Astrocyte of the cerebellum (primary cell): ENCODE measurements around the gene INTS1.

Experiments
- DNase-seq: peaks from one replicate; pipeline ENCODE4 v3.0.0-alpha.2; 2011; ENCODE audit warnings: low read depth
- H3K4me3 ChIP-seq: 2 replicates; pipeline ENCODE4 v1.5.1; 2011; ENCODE audit warnings: mild to moderate bottlenecking, low read depth, low read length, moderate library complexity
- CTCF ChIP-seq: IDR thresholded peaks from 2 replicates; pipeline ENCODE4 v1.5.1; 2012; ENCODE audit warnings: low read length, low read depth, moderate library complexity, mild to moderate bottlenecking; ENCODE audit errors: missing control alignments
- in situ Hi-C: cut with HindIII; loops from 2 replicates; pipeline ENCODE4 v1.10.0; 2017; ENCODE audit warnings: low sequenced_read_pairs

INTS1 gene

GRCh38 chr7:1549357-1550004, 45.3 kb upstream of the INTS1 start:
- TF ChIP-seq CTCF, result no peak
- in situ Hi-C loops, result no loop called here
- no peak overlapping the region for H3K4me3 ChIP-seq
- no peak for DNase-seq

- no peak for DNase-seq
- no peak overlapping the region for H3K4me3 ChIP-seq
- TF ChIP-seq CTCF, result no peak
- in situ Hi-C loops, result no loop called here
Observed at GRCh38 chr7:1548944-1549343, 44.8 kb upstream of the INTS1 start.

GRCh38 chr7:1548438-1548831, 44.2 kb upstream of the INTS1 start:
- no peak for DNase-seq
- TF ChIP-seq CTCF, result peak; percentile 15
- H3K4me3 ChIP-seq, result no peak overlapping the region
- in situ Hi-C loops, result no loop called here

GRCh38 chr7:1547777-1548437, 43.7 kb upstream of the INTS1 start:
- no peak overlapping the region for H3K4me3 ChIP-seq
- in situ Hi-C loops, result no loop called here
- no peak for TF ChIP-seq CTCF
- DNase-seq, result no peak

GRCh38 chr7:1546909-1547776, 43.0 kb upstream of the INTS1 start:
- no peak overlapping the region for H3K4me3 ChIP-seq
- no peak for TF ChIP-seq CTCF
- no peak for DNase-seq
- in situ Hi-C loops, result no loop called here

GRCh38 chr7:1546274-1546908, 42.2 kb upstream of the INTS1 start:
- H3K4me3 ChIP-seq, result no peak overlapping the region
- no peak for TF ChIP-seq CTCF
- no peak for DNase-seq
- in situ Hi-C loops, result no loop called here
